ENCODE data around the gene VPS72.
"Not testable (repeated sequence)": the region's sequence is repeated elsewhere in the genome, so short reads cannot be mapped to it uniquely, and the experiment has no call there.

VPS72 gene

GRCh38 chr1:151189637-151190445 is at the start of gene VPS72:
Gene VPS72 (minus strand): TSS chr1:151190197. CDS start chr1:151190121, 76 bp downstream.
- DNase-seq (ENCODE audit: low read depth): peak; percentile 90

DNA sequence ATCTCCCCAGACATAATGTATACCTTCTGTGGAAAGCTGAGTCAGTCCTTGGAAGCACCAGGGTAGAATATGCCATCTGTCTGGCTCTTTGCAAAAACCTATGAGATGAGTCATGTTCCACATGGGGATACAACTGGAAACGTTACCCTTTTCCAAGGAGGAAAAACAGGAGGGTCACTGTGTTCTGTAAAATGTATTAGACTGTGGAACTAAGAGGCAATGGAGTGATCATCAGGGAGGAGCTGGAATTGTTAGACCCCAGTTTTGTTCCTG is 48.4 kb upstream of the VPS72 start:
- peak; percentile 89 for DNase-seq (ENCODE audit: low read depth)

- DNase-seq (ENCODE audit: low read depth): no peak
These were observed 47.9 kb upstream of the VPS72 start for GRCh38 chr1:151237678-151238466.

DNA sequence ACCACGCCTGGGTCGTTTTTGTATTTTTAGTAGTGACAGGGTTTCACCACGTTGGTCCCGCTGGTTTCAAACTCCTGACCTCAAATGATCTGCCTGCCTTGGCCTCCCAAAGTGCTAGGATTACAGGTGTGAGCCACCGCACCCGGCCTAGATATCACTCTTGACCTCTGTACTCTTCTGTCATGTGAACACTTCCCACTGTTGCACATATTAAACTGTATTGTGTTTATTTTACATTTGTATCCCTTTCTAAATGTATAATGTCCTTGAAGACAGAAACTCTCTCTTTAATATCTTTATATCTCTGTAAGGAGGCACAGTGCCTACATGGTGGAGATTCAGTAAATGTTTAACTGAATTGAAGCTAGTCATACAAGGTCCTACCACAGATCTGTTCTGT is 45.2 kb upstream of the VPS72 start:
- no peak for DNase-seq (ENCODE audit: low read depth)

- peak; percentile 52 for DNase-seq (ENCODE audit: low read depth)
These were observed 32.1 kb upstream of the VPS72 start for GRCh38 chr1:151222130-151222529.

DNA sequence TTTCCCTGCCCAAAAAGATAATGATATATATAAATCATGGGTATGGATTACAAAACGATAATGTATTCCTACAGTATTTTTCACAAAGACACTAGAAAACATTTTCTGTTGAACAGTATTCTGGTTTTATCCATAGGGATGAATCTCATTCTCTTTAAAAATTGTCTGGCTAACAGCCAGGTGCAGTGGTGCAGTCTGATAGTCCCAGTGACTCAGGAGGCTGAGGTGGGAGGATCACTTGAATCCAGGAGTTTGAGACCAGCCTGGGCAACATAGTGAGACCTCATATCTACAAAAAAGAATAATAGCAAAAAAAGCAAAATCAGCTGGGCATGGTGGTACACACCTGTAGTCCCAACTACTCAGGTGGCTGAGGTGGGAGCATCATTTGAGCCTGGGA is 31.6 kb upstream of the VPS72 start:
- DNase-seq (ENCODE audit: low read depth): peak; percentile 15

- DNase-seq (ENCODE audit: low read depth): no peak
These were observed 23.6 kb upstream of the VPS72 start for GRCh38 chr1:151213560-151213959.

DNA sequence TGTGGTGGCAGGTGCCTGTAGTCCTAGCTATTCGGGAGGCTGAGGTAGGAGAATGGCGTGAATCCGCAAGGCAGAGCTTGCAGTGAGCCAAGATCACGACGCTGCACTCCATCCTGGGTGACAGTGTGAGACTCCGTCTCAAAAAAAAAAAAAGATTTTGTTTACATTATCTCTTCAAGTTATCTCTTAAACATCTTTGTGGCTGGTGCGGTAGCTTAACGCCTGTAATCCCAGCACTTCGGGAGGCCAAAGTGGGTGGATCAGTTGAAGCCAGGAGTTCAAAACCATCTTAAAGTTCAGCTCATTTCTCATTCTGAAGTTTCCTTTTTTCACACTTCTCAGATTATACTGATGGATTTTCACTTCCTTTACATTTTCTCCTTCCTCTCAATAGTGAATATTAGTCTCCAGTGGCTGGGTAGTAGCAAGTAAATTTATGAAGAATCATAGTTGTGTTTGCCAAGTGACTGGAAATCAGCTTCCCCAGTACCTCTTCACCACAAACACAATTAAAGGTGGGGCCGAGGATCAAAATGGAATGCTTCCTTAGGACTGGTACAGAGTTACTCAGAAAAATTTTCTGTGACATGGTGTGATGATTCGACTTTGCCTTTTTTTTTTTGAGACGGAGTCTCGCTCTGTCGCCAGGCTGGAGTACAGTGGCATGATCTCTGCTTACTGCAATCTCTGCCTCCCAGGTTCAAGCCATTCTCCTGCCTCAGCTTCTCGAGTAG is 22.1 kb upstream of the VPS72 start:
- peak; percentile 7 for DNase-seq (ENCODE audit: low read depth)

DNA sequence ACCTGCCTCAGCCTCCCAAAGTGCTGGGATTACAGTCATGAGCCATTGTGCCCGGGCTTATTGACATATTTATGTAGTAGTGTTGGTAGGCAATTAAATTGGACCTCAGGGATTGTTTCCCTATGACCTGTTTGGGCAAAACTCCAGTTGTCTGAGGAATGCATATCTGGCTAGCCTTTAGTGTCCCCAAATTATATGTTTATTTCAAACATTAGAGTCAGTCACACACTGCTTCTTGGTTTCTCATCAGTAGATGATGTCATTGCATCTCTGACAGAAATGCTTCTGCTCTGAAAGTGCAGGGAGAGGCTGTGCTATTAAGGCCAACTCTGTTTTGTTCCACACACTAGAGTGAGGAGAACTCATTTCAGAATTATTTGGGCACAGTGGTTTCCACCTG is 20.8 kb upstream of the VPS72 start:
- peak; percentile 84 for DNase-seq (ENCODE audit: low read depth)

DNA sequence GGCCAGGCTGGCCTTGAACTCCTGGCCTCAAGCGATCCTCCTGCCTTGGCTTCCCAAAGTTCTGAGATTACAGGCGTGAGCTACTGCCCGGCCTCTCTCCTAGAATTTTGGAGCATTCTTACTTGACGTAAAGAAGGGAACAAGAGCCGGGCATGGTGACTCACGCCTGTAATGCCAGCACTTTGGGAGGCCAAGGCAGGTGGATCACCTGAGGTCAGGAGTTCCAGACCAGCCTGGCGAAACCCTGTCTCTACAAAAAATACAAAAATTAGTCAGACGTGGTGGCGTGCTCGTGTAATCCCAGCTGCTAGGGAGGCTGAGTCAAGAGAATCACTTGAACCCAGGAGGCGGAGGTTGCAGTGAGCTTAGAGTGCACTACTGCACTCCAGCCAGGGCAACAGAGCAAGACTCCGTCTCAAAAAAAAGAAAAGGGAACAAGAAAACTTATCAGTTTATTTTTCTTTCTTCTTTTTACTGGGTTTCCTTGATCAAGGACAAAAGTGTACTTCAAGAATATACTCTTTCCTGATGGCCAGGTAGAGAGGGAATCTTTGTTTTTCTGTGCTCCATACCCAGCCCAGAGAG is 15.5 kb upstream of the VPS72 start:
- DNase-seq (ENCODE audit: low read depth): not testable (repeated sequence)

DNA sequence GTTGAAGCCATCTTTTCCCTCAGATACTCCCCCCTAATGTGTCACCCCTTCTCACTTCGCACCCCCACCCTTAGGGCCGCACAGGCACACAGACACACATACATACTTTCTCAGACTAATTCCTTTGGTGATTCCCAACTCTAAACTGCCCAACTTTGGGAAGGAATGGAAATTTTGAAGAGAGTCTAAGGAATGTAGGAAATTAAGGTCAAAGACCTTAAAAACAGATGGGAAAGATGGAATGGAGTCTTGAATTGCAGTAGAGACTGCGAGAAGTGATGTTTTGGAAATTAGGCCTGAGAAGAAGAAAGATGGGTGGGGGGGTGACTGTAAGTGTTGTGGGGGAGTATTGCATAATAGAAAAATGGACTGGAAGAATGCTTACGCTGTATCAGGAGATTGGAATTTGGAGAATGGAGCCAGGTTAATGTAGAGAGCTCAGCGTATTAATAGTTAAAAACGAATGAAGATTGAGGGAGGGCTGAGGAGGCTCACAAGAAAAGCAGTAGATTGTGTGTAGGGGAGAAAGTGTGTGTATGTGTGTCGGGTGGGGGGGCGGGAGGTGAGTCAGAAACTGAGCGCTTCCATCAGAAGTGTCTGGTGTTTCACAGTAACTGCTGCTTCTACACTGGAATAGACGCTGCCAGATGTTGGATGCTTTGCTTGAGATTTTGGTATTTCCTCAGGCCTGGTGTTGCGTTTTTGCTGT is 10.0 kb upstream of the VPS72 start:
- DNase-seq (ENCODE audit: low read depth): peak; percentile 92

DNA sequence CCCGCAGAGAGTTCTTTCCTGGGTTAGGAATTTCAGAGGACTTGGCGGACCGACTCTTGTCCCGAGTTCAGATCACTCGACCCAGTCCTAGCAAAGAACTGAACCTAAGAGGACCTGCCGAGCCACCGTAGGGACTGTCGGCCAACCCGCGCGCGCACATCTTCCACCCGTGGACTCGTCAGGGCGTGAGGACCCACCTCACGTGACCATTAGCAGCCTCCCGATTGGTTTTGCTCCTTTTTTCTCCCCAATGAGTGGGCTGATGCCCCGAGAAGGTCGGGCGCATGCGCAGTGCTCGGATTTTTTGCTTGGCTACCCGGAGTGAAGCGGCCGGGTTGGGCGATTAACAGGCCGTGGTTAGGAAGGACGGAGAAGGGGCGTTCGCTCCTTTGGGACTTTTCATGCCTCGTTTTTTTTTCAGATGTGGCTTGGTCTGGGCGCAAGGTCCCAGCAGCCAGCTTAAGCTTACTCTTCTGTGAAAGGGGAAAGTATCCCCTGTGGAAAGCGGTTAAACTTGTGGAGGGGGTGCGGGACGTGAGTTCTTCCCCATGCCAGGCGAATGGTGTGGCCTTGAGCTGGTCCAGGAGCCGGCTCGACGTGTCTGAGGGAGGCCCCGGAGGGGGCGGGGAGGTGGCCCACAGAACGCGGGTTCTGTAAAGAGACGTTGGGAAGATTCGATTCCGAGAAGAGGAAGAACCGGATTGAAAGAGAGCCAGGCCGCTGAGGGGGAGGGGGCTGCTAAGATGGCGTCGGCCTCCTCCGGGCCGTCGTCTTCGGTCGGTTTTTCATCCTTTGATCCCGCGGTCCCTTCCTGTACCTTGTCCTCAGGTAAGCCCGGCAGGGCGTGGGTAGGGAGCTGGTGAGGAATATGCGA is 8.5 kb upstream of the VPS72 start, which contains the start of gene PIP5K1A:
Gene PIP5K1A, plus strand, starts transcription at position 299 of the 874 bp plus-strand sequence. Its CDS starts 445 bp downstream, at position 744.
- DNase-seq (ENCODE audit: low read depth): peak; percentile 99

DNA sequence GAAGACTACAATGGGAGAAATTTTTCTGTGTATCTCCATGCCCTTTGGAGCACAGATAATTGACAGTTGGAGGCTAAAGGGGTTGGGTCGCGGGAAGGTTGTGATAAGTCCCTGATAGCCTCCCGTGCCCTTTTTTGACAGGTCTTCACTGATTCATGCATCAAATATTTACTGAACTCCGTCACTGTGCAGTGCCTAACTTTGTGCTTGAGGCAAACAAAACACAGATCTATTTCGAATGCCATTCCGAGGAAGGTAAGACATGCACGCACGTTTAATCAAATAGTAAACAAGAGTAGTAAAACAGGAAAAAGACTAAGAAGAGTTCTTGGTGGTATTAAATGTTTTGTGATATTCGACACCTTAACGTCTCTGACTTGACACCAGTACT is 7.9 kb upstream of the VPS72 start:
- no peak for DNase-seq (ENCODE audit: low read depth)

GRCh38 chr1:151196292-151196800 is 6.3 kb upstream of the VPS72 start:
- DNase-seq (ENCODE audit: low read depth): peak; percentile 90

- DNase-seq (ENCODE audit: low read depth): peak; percentile 91
These were observed 5.0 kb upstream of the VPS72 start for GRCh38 chr1:151194894-151195594.

GRCh38 chr1:151193856-151194255 is 3.9 kb upstream of the VPS72 start:
- DNase-seq (ENCODE audit: low read depth): no peak

GRCh38 chr1:151193304-151193703 is 3.3 kb upstream of the VPS72 start:
- no peak for DNase-seq (ENCODE audit: low read depth)

GRCh38 chr1:151192047-151192446 is 2.0 kb upstream of the VPS72 start:
- DNase-seq (ENCODE audit: low read depth): no peak

DNA sequence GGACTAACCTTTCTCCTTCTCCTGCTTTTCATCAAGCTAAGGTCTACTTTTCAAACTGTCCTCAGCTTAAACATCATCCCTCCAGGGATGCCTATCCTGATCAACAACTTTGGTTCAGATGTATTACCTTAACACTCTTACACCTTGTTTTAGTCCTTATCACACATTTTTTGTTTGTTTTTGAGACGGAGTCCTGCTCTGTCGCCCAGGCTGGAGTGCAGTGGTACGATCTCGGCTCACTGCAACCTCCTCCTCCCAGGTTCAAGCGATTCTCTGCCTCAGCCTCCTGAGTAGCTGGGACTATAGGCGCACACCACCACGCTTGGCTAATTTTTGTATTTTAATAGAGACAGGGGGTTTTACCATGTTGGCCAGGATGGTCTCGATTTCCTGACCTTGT is 1.3 kb downstream of the VPS72 start:
- DNase-seq (ENCODE audit: low read depth): not testable (repeated sequence)

DNA sequence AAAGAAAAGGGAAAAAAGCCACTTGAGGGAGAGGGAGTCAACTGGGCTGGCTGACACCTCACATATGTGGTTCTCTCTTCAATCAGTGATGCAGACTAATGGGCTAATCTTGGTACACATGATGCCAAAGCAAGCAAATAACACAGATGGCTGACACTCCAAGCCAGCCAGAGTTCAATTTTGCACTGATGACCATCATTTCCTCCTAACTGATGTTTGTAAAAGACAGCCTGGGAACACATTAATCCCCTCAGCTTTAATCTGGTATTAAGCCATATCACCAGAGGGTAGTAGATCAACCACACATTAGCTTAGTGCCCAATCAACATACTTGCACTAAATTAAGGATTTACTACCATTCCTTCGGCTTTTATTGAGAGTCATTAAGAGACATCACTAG is 2.8 kb downstream of the VPS72 start:
- no peak for DNase-seq (ENCODE audit: low read depth)
